Mesothelial cell of epicardium (in vitro differentiated cells): ENCODE measurements around the gene PGA5. TPM values are rescaled to one million over a fixed set of nuclear protein-coding genes. Genes with fewer than 3 reads are reported as not detected.

ENCODE experiments used
- DNase-seq, 2 experiments: peaks; one replicate each; pipeline ENCODE4 v3.0.0; 2021; ENCODE audit warnings: low spot score in 2 of 2; ENCODE audit not compliant: unreplicated experiment in 2 of 2
- H3K27ac Mint-ChIP-seq: 2 replicates; pipeline ENCODE4 v1.8.0; 2021; ENCODE audit warnings: mixed read lengths
- H3K27me3 Mint-ChIP-seq: 2 replicates; pipeline ENCODE4 v1.8.0; 2021; ENCODE audit warnings: low read depth, mixed read lengths
- H3K36me3 Mint-ChIP-seq: 2 replicates; pipeline ENCODE4 v1.8.0; 2021; ENCODE audit warnings: mixed read lengths
- H3K4me1 Mint-ChIP-seq: 2 replicates; pipeline ENCODE4 v1.8.0; 2021; ENCODE audit warnings: mixed read lengths
- H3K4me3 Mint-ChIP-seq: 2 replicates; pipeline ENCODE4 v1.8.0; 2021; ENCODE audit warnings: mild to moderate bottlenecking, moderate library complexity, mixed read lengths
- H3K9me3 Mint-ChIP-seq: 2 replicates; pipeline ENCODE4 v1.8.0; 2021; ENCODE audit warnings: mixed read lengths
- CTCF ChIP-seq: fragments of 200-600 bp; sonication (generic); IDR thresholded peaks from one replicate; pipeline ENCODE4 v1.5.0; 2021; ENCODE audit warnings: antibody characterized with exemption; ENCODE audit not compliant: unreplicated experiment
- total RNA-seq: library from RNA; stranded (reverse); gene quantifications from 3 replicates; pipeline ENCODE4 v1.2.1, GENCODE V29; 2021

The PGA5 gene
- total RNA-seq, 1 donor from 2014 or later = not detected

GRCh38 chr11:61270354-61271076 lies 29.5 kb downstream of the PGA5 start:
- Mint-ChIP-seq H3K27ac (no peak overlapping the region), H3K27me3 (no peaks in the 10 kb centered on the region), H3K9me3 (no peaks in the 10 kb centered on the region), H3K4me3 (no peak overlapping the region), H3K36me3 (no peaks in the 10 kb centered on the region), H3K4me1 (no peaks in the 10 kb centered on the region)
- no peak for DNase-seq
- no peak for TF ChIP-seq CTCF

- DNase-seq = no peak
- peaks cover under 1% of the 10 kb centered on the region for H3K4me1 Mint-ChIP-seq
- H3K9me3 Mint-ChIP-seq = no peaks in the 10 kb centered on the region
- H3K27me3 Mint-ChIP-seq = no peaks in the 10 kb centered on the region
- no peak overlapping the region for H3K4me3 Mint-ChIP-seq
- no peaks in the 10 kb centered on the region for H3K36me3 Mint-ChIP-seq
- TF ChIP-seq CTCF = no peak
- H3K27ac Mint-ChIP-seq = no peak overlapping the region
Measured at GRCh38 chr11:61272731-61273130, 31.8 kb downstream of the PGA5 start.

- Mint-ChIP-seq H3K4me1 (peaks cover 7% of the 10 kb centered on the region), H3K4me3 (no peak overlapping the region), H3K27ac (no peak overlapping the region), H3K9me3 (no peaks in the 10 kb centered on the region), H3K36me3 (no peaks in the 10 kb centered on the region), H3K27me3 (no peaks in the 10 kb centered on the region)
- no peak for TF ChIP-seq CTCF
- no peak for DNase-seq
Measured at GRCh38 chr11:61273178-61274078, 32.5 kb downstream of the PGA5 start.

GRCh38 chr11:61274084-61274483 lies 33.1 kb downstream of the PGA5 start:
- peaks cover 8% of the 10 kb centered on the region for H3K4me1 Mint-ChIP-seq
- no peak for TF ChIP-seq CTCF
- DNase-seq = no peak
- no peak overlapping the region for H3K4me3 Mint-ChIP-seq
- no peaks in the 10 kb centered on the region for H3K9me3 Mint-ChIP-seq
- no peaks in the 10 kb centered on the region for H3K27me3 Mint-ChIP-seq
- H3K27ac Mint-ChIP-seq = no peak overlapping the region
- no peaks in the 10 kb centered on the region for H3K36me3 Mint-ChIP-seq

GRCh38 chr11:61275191-61275590 lies 34.2 kb downstream of the PGA5 start:
- Mint-ChIP-seq H3K4me1 (peaks cover 8% of the 10 kb centered on the region), H3K27me3 (no peaks in the 10 kb centered on the region), H3K4me3 (no peak overlapping the region), H3K27ac (no peak overlapping the region), H3K36me3 (no peaks in the 10 kb centered on the region), H3K9me3 (no peaks in the 10 kb centered on the region)
- no peak for DNase-seq
- no peak for TF ChIP-seq CTCF
